K562 (cell line): ENCODE data around the gene ARHGEF9. TPM values are rescaled to one million over a fixed set of nuclear protein-coding genes. Genes with fewer than 3 reads are reported as not detected.

Source experiments
- CBFA2T3 ChIP-seq: fragments of 450-650 bp; IDR thresholded peaks from 2 replicates; pipeline ENCODE4 v1.6.1; 2017
- CBX2 ChIP-seq: fragments of 200-600 bp; sonication (generic); IDR thresholded peaks from one replicate; pipeline ENCODE4 v1.6.1; 2012; ENCODE audit warnings: mild to moderate bottlenecking, low read length, inconsistent platforms; ENCODE audit not compliant: insufficient read depth, poor library complexity, severe bottlenecking
- NONO ChIP-seq, 2 experiments: fragments of 200-400 bp in 1 of 2; fragments of 450-650 bp in 1 of 2; formaldehyde crosslinking in 1 of 2; IDR thresholded peaks; 2 replicates each; pipeline ENCODE4 v1.6.1; 2017; ENCODE audit warnings: low read depth in 2 of 2, mild to moderate bottlenecking in 2 of 2, moderate library complexity in 2 of 2, low read length in 1 of 2
- NRF1 ChIP-seq, 2 experiments: fragments of 450-650 bp; IDR thresholded peaks in 1 of 2; conservative IDR thresholded peaks in 1 of 2; 2 replicates each; pipeline ENCODE4 v1.6.1; 2014; ENCODE audit warnings: mild to moderate bottlenecking in 2 of 2
- OTX1 ChIP-seq: fragments of 450-650 bp; formaldehyde crosslinking; IDR thresholded peaks from 2 replicates; pipeline ENCODE4 v1.4.0; 2022; ENCODE audit warnings: mild to moderate bottlenecking
- RBM22 ChIP-seq: fragments of 200-400 bp; formaldehyde crosslinking; IDR thresholded peaks from 2 replicates; pipeline ENCODE4 v1.6.1; 2018; ENCODE audit warnings: low read length, low read depth; ENCODE audit not compliant: poor library complexity, severe bottlenecking
- REST ChIP-seq, 2 experiments: fragments of 450-650 bp; formaldehyde crosslinking in 1 of 2; IDR thresholded peaks; 2 replicates each; pipeline versions ENCODE4 v1.4.0 to v1.6.1; 2014 to 2020; ENCODE audit warnings: mild to moderate bottlenecking in 2 of 2, borderline replicate concordance in 1 of 2, low read depth in 1 of 2
- ZC3H11A ChIP-seq: IDR thresholded peaks from 2 replicates; pipeline ENCODE4 v1.6.1; 2012; ENCODE audit warnings: low read depth, low read length, improper control_type of control experiment
- polyA plus RNA-seq, 8 experiments: library from polyadenylated mRNA; depleted of rRNA in 4 of 8; stranded (reverse) in 5 of 8; unstranded in 3 of 8; fragments of >200 nt; fragmentation: Nextera tagmentation in 2 of 8; fragmentation: Illumina TruSeq in 1 of 8; extraction: Ambion mirVana in 2 of 8; extraction: Trizol in 1 of 8; gene quantifications; 2 replicates each; pipeline versions ENCODE4 v1.2.1 to v1.2.3, GENCODE V29; 2011 to 2014; ENCODE audit warnings: inconsistent platforms in 1 of 8, missing spikeins in 1 of 8
- total RNA-seq, 7 experiments: library from RNA; depleted of rRNA in 6 of 7; stranded (reverse); fragments of >200 nt in 6 of 7; fragmentation: Illumina TruSeq in 2 of 7; extraction: Trizol in 2 of 7; gene quantifications; 2 replicates each; pipeline versions ENCODE4 v1.2.1 to v1.2.3, GENCODE V29; 2011 to 2021; ENCODE audit warnings: low replicate concordance in 1 of 7

Gene ARHGEF9
- total and polyA plus RNA-seq, 9 of the 15 experiments (the other 6 are each of a cell fraction or from before 2014, with no cell fraction given) = 0.09 to 0.24 (median 0.15) TPM; not detected in 2

- TF ChIP-seq REST (IDR thresholded peaks at IDR 0.05; ENCODE audit: borderline replicate concordance) = no peak
- TF ChIP-seq REST (CRISPR knock-in tag; IDR thresholded peaks at IDR 0.05; ENCODE audit: low read depth) = no peak
- TF ChIP-seq NRF1 (conservative IDR thresholded peaks at IDR 0.05 in 1 of 2, IDR thresholded peaks at IDR 0.05 in 1 of 2) = no peak
- TF ChIP-seq ZC3H11A = no peak
- no peak for TF ChIP-seq RBM22
- no peak for TF ChIP-seq NONO (IDR thresholded peaks at IDR 0.05; ENCODE audit: low read depth in 2 of 2, low read length in 1 of 2)
- no peak for TF ChIP-seq CBX2
- TF ChIP-seq OTX1 = no peak
- no peak for TF ChIP-seq CBFA2T3
- TF ChIP-seq, all 486 proteins: peak for 0
Measured at GRCh38 chrX:63656871-63657580, 128.0 kb downstream of the ARHGEF9 start (continued).
